ENCODE measurements around the gene BSDC1. TPM values are rescaled to one million over a fixed set of nuclear protein-coding genes. Genes with fewer than 3 reads are reported as not detected.

Gene BSDC1
- total RNA-seq, 1 experiment from 2014 or later = 47.0 TPM

- Histone ChIP-seq H3K9ac (ENCODE audit: low read length) (no peak overlapping the region), H3K27ac (ENCODE audit: low read depth, low read length) (no peak overlapping the region), H3K4me3 (replicated peaks in 1 of 2; ENCODE audit: low read depth in 1 of 2, low read length in 2 of 2) (no peak overlapping the region), H3K27me3 (ENCODE audit: insufficient read depth, low read length) (no peaks in the 10 kb centered on the region), H3K36me3 (ENCODE audit: control insufficient read depth in 1 of 2, insufficient read depth in 2 of 2, low read length in 2 of 2) (no peaks in the 10 kb centered on the region), H3K9me3 (ENCODE audit: control insufficient read depth in 1 of 2, insufficient read depth in 1 of 2, low read depth in 1 of 2, low read length in 2 of 2) (no peaks in the 10 kb centered on the region), H4K20me1 (ENCODE audit: insufficient read depth) (no peaks in the 10 kb centered on the region), H3K9me2 (ENCODE audit: insufficient read depth) (no peaks in the 10 kb centered on the region), H3K79me2 (ENCODE audit: insufficient read depth, low read length) (no peaks in the 10 kb centered on the region), H3K4me1 (ENCODE audit: control insufficient read depth in 1 of 2, insufficient read depth in 2 of 2, low read length in 2 of 2) (peaks cover 5 to 21% of the 10 kb centered on the region in 2 experiments; a peak in 3 of 4 replicates), H3K4me2 (ENCODE audit: low read length) (no peak overlapping the region), H2AFZ (ENCODE audit: low read depth, low read length, poor library complexity, severe bottlenecking) (no peak overlapping the region)
- ATAC-seq = no peak
- intact Hi-C loops (cut with micrococcal nuclease) = no loop called here
- POLR2A ChIA-PET = no interaction called here
- RAD21 ChIA-PET (ENCODE audit: low non-redundant PET in 1 of 2, low total read pairs in 2 of 2, uncharacterized antibody in 2 of 2, unreplicated experiment in 2 of 2) = interaction anchor here in 1 of 2 experiments (0.6 kb wide), 1 partner anchor 827 kb away, joined by 7 read pairs; no protein-coding TSS in a partner anchor
- no peak for TF ChIP-seq TCF7L2 (IDR thresholded peaks at IDR 0.05; ENCODE audit: borderline replicate concordance, extremely low read depth, insufficient read depth, insufficient read length)
- TF ChIP-seq FOSL1 (IDR thresholded peaks at IDR 0.05; ENCODE audit: low read depth) = no peak
- TF ChIP-seq, protein P1, sequence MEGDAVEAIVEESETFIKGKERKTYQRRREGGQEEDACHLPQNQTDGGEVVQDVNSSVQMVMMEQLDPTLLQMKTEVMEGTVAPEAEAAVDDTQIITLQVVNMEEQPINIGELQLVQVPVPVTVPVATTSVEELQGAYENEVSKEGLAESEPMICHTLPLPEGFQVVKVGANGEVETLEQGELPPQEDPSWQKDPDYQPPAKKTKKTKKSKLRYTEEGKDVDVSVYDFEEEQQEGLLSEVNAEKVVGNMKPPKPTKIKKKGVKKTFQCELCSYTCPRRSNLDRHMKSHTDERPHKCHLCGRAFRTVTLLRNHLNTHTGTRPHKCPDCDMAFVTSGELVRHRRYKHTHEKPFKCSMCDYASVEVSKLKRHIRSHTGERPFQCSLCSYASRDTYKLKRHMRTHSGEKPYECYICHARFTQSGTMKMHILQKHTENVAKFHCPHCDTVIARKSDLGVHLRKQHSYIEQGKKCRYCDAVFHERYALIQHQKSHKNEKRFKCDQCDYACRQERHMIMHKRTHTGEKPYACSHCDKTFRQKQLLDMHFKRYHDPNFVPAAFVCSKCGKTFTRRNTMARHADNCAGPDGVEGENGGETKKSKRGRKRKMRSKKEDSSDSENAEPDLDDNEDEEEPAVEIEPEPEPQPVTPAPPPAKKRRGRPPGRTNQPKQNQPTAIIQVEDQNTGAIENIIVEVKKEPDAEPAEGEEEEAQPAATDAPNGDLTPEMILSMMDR (IDR thresholded peaks at IDR 0.05 in 2 of 3, conservative IDR thresholded peaks at IDR 0.05 in 1 of 3; ENCODE audit: borderline replicate concordance in 1 of 3, insufficient read depth in 1 of 3, low read depth in 2 of 3, low read length in 2 of 3) = no peak
- TF ChIP-seq, protein P2, sequence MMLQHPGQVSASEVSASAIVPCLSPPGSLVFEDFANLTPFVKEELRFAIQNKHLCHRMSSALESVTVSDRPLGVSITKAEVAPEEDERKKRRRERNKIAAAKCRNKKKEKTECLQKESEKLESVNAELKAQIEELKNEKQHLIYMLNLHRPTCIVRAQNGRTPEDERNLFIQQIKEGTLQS (IDR thresholded peaks at IDR 0.05) = no peak
- no peak for TF ChIP-seq EZH2 (IDR thresholded peaks at IDR 0.05)
- no peak for TF ChIP-seq ZFX (IDR thresholded peaks at IDR 0.05)
- TF ChIP-seq, protein P3, sequence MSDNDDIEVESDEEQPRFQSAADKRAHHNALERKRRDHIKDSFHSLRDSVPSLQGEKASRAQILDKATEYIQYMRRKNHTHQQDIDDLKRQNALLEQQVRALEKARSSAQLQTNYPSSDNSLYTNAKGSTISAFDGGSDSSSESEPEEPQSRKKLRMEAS (IDR thresholded peaks at IDR 0.05) = no peak
- no peak for TF ChIP-seq RAD21 (IDR thresholded peaks at IDR 0.05; ENCODE audit: low read depth)
- TF ChIP-seq YY1 (IDR thresholded peaks at IDR 0.05; ENCODE audit: extremely low read depth, insufficient replicate concordance, low read depth, low read length) = no peak
- TF ChIP-seq ELF1 (IDR thresholded peaks at IDR 0.05; ENCODE audit: borderline replicate concordance, low read depth) = no peak
- TF ChIP-seq ZBTB33 (IDR thresholded peaks at IDR 0.05; ENCODE audit: extremely low read depth, insufficient replicate concordance, low read length) = no peak
- TF ChIP-seq SRF (IDR thresholded peaks at IDR 0.05; ENCODE audit: low read depth) = no peak
- TF ChIP-seq POLR2AphosphoS5 (IDR thresholded peaks at IDR 0.05; ENCODE audit: low read depth, low read length) = no peak
- no peak for TF ChIP-seq EZH2phosphoT487 (IDR thresholded peaks at IDR 0.05; ENCODE audit: borderline replicate concordance)
- no peak for DNase-seq (ENCODE audit: low read depth, low spot score)
- CTCF ChIA-PET = no interaction called here
- BruUV-seq (replicated peaks) = no TSS peak
Observed at GRCh38 chr1:32353886-32354570, 40.2 kb downstream of the BSDC1 start.

Measured in HCT116 (cell line).